ENCODE results near the gene SLC35E1.

The SLC35E1 gene

DNA sequence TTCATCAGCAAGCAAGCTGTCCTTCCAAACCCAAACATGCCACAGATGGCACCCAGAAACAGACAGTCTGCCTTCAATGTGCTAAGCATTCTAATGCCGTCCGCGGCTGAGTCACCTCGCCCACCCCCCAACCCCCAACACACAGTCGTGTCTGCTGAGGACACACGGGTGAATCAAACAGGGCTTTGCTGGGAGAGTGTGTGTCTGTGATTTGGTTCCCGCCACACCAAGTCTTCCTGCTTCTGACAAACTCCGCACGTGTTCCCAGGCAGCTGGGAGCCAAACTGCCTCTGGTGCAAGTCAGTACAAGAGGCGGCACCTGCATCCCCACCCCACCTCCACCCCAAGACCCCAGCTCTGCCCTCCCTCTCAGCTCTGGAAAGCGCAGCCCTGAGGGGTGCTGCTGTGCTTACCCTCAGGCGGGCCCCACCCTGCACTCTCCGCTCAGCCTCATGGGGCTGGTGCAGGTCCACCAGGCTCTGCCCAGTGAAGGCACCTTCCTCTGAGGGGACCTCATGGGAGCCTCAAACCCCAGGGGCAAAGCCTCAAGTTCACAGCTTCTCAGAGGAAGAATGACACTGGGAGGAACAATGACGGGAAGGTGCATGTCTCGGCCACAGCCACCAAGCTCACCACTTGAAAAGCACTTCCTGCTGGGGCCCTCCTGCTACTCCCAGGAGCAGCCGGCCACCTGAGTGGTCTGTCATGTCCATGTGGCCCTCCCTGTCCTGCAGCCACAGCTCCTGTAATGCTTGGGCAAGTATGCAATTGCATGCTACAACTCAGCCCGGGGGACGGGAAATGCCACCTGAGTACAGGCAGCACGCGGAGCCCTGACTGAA lies 15.0 kb upstream of the SLC35E1 start:
- Histone ChIP-seq H3K36me3 (ENCODE audit: low read depth) (no peaks in the 10 kb centered on the region), H3K27me3 (ENCODE audit: insufficient read depth, poor library complexity, severe bottlenecking) (no peaks in the 10 kb centered on the region), H3K4me1 (ENCODE audit: insufficient read depth, poor library complexity, severe bottlenecking) (peaks cover 27% of the 10 kb centered on the region), H3K27ac (ENCODE audit: poor library complexity, severe bottlenecking) (peak overlapping the region; percentile 4), H3K4me3 (ENCODE audit: severe bottlenecking) (no peak overlapping the region), H3K9me3 (ENCODE audit: severe bottlenecking) (no peaks in the 10 kb centered on the region)
- ATAC-seq (ENCODE audit: low read depth) (0 out of 3 replicates have a peak, but pooled peaks have one; percentile 4), DNase-seq (ENCODE audit: low spot score) (no peak)
- no peak for TF ChIP-seq CTCF (IDR thresholded peaks at IDR 0.05; ENCODE audit: poor library complexity, severe bottlenecking)

- no peak for TF ChIP-seq CTCF (IDR thresholded peaks at IDR 0.05; ENCODE audit: poor library complexity, severe bottlenecking)
- no peaks in the 10 kb centered on the region for H3K36me3 ChIP-seq (ENCODE audit: low read depth)
- no peak for DNase-seq (ENCODE audit: low spot score)
- H3K9me3 ChIP-seq (ENCODE audit: severe bottlenecking) = no peaks in the 10 kb centered on the region
- H3K27me3 ChIP-seq (ENCODE audit: insufficient read depth, poor library complexity, severe bottlenecking) = no peaks in the 10 kb centered on the region
- H3K4me1 ChIP-seq (ENCODE audit: insufficient read depth, poor library complexity, severe bottlenecking) = peaks cover 27% of the 10 kb centered on the region
- H3K4me3 ChIP-seq (ENCODE audit: severe bottlenecking) = no peak overlapping the region
- H3K27ac ChIP-seq (ENCODE audit: poor library complexity, severe bottlenecking) = no peak overlapping the region
- ATAC-seq (ENCODE audit: low read depth) = no peak
Measured at GRCh38 chr19:16586477-16586871, 14.3 kb upstream of the SLC35E1 start.

DNA sequence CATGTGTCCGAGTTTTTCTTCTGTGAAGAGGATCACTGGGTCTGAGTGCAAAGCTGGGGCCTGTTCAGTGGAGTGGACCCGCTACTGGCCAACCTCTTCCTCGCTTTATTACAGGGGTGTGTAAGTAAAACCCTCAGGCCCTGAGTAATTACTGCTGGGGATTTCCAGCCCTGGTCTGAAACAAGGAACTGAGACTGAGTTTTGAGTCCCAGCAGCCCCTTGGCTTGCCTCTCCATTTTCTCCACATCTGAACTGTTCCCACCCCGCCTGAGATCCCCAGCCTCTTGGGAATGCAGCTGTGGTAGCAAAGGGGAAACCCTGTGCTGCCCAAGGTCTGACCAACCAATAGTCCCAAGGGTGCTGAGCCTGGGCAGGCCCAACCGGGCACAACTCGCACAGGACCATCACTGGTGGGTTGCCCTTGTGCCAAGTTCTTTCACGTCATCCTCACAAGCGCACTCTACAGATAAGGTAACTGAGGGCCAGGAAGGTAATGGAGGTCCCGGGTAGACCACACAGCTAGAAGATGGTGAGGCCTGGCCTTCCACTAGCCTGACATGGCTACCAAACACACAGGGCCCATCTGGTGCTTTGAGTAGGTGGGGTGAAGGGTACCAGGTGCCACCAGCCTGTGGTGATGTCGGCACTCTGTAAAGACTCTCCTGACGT lies 13.7 kb upstream of the SLC35E1 start:
- H3K27me3 ChIP-seq (ENCODE audit: insufficient read depth, poor library complexity, severe bottlenecking) = no peaks in the 10 kb centered on the region
- no peaks in the 10 kb centered on the region for H3K36me3 ChIP-seq (ENCODE audit: low read depth)
- peaks cover 27% of the 10 kb centered on the region for H3K4me1 ChIP-seq (ENCODE audit: insufficient read depth, poor library complexity, severe bottlenecking)
- TF ChIP-seq CTCF (IDR thresholded peaks at IDR 0.05; ENCODE audit: poor library complexity, severe bottlenecking) = no peak
- H3K27ac ChIP-seq (ENCODE audit: poor library complexity, severe bottlenecking) = peak overlapping the region; percentile 28
- H3K9me3 ChIP-seq (ENCODE audit: severe bottlenecking) = no peaks in the 10 kb centered on the region
- no peak for DNase-seq (ENCODE audit: low spot score)
- no peak overlapping the region for H3K4me3 ChIP-seq (ENCODE audit: severe bottlenecking)
- no peak for ATAC-seq (ENCODE audit: low read depth)

DNA sequence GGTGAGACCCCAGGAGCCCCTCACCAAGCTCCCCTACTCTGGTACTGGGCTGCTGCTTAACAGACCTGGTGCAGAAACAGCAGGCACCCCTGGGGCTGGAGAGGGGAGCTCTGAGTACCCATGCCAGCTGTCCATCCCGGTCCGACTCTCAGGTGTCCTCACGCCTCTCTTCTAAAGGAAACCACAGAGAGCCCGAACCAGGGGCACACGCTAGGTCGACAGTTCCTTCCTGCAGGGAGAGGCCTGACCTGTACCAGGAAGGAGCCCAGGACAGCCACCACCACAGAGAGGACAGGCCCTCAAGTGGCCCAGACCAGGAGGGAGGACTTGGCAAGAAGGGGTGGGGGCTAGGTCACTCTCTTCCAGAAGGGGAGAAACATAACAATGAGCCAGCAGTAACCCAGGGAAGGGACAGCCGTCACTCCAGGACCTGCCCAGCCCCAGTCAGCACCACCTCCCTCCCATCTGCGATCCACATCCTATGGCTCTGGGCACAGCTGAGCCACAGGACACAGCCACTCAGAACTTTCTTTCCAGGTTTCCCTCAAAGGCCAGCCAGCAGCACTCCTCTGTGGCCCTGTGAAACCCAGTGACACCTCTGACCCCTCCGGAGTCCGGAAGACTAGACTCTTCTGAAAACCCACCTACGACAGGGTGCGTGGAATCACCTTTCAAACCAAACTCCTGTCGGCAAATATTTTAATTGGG lies 13.0 kb upstream of the SLC35E1 start:
- TF ChIP-seq CTCF (IDR thresholded peaks at IDR 0.05; ENCODE audit: poor library complexity, severe bottlenecking) = no peak
- H3K9me3 ChIP-seq (ENCODE audit: severe bottlenecking) = no peaks in the 10 kb centered on the region
- H3K27ac ChIP-seq (ENCODE audit: poor library complexity, severe bottlenecking) = peak overlapping the region; percentile 28
- no peak overlapping the region for H3K4me3 ChIP-seq (ENCODE audit: severe bottlenecking)
- no peaks in the 10 kb centered on the region for H3K36me3 ChIP-seq (ENCODE audit: low read depth)
- ATAC-seq (ENCODE audit: low read depth) = no peak
- H3K27me3 ChIP-seq (ENCODE audit: insufficient read depth, poor library complexity, severe bottlenecking) = no peaks in the 10 kb centered on the region
- H3K4me1 ChIP-seq (ENCODE audit: insufficient read depth, poor library complexity, severe bottlenecking) = peaks cover 27% of the 10 kb centered on the region
- no peak for DNase-seq (ENCODE audit: low spot score)
